GM23338 (cell line): ENCODE data around the gene ZBTB46.

ENCODE experiments used
- CREB1 ChIP-seq: fragments of 250-450 bp; sonication (Bioruptor Pico); IDR thresholded peaks from 2 replicates; pipeline ENCODE4 v1.5.0; 2020; ENCODE audit warnings: low read depth, mild to moderate bottlenecking, moderate library complexity
- CTCF ChIP-seq, 2 experiments: fragments of 200-600 bp in 1 of 2; sonication (generic) in 1 of 2; conservative IDR thresholded peaks; 2 replicates each; pipeline versions ENCODE4 v1.5.1 to v1.6.1; 2016 to 2017; ENCODE audit warnings: antibody characterized with exemption in 2 of 2, low read depth in 2 of 2, mild to moderate bottlenecking in 2 of 2, moderate library complexity in 1 of 2
- EZH2 ChIP-seq: fragments of 200-600 bp; sonication (generic); IDR thresholded peaks from one replicate; pipeline ENCODE4 v1.8.0; 2017; ENCODE audit warnings: antibody characterized with exemption, mild to moderate bottlenecking, low read depth; ENCODE audit not compliant: unreplicated experiment
- EZH2phosphoT487 ChIP-seq: fragments of 200-600 bp; sonication (generic); IDR thresholded peaks from one replicate; pipeline ENCODE4 v1.8.1; 2018; ENCODE audit warnings: antibody characterized with exemption; ENCODE audit not compliant: unreplicated experiment
- JUNB ChIP-seq: IDR thresholded peaks from one replicate; pipeline ENCODE4 v1.6.1; 2016; ENCODE audit warnings: antibody characterized with exemption; ENCODE audit not compliant: unreplicated experiment
- NANOG ChIP-seq: IDR thresholded peaks from 2 replicates; pipeline ENCODE4 v1.6.1; 2016; ENCODE audit warnings: antibody characterized with exemption, borderline replicate concordance
- POLR2AphosphoS5 ChIP-seq: IDR thresholded peaks from 2 replicates; pipeline ENCODE4 v1.6.1; 2016; ENCODE audit warnings: antibody characterized with exemption, low read depth
- TF ChIP-seq, protein P1 (sequence below): IDR thresholded peaks from one replicate; pipeline ENCODE4 v1.6.1; 2018; ENCODE audit warnings: antibody characterized with exemption; ENCODE audit not compliant: unreplicated experiment

GRCh38 chr20:63833776-63834490, 2.9 kb upstream of the ZBTB46 start:
- TF ChIP-seq CTCF (conservative IDR thresholded peaks at IDR 0.05; ENCODE audit: low read depth in 2 of 2), result no peak
- no peak for TF ChIP-seq EZH2phosphoT487
- no peak for TF ChIP-seq POLR2AphosphoS5
- no peak for TF ChIP-seq CREB1 (CRISPR knock-in tag)
- no peak for TF ChIP-seq NANOG
- TF ChIP-seq EZH2, result no peak
- TF ChIP-seq, protein P1, sequence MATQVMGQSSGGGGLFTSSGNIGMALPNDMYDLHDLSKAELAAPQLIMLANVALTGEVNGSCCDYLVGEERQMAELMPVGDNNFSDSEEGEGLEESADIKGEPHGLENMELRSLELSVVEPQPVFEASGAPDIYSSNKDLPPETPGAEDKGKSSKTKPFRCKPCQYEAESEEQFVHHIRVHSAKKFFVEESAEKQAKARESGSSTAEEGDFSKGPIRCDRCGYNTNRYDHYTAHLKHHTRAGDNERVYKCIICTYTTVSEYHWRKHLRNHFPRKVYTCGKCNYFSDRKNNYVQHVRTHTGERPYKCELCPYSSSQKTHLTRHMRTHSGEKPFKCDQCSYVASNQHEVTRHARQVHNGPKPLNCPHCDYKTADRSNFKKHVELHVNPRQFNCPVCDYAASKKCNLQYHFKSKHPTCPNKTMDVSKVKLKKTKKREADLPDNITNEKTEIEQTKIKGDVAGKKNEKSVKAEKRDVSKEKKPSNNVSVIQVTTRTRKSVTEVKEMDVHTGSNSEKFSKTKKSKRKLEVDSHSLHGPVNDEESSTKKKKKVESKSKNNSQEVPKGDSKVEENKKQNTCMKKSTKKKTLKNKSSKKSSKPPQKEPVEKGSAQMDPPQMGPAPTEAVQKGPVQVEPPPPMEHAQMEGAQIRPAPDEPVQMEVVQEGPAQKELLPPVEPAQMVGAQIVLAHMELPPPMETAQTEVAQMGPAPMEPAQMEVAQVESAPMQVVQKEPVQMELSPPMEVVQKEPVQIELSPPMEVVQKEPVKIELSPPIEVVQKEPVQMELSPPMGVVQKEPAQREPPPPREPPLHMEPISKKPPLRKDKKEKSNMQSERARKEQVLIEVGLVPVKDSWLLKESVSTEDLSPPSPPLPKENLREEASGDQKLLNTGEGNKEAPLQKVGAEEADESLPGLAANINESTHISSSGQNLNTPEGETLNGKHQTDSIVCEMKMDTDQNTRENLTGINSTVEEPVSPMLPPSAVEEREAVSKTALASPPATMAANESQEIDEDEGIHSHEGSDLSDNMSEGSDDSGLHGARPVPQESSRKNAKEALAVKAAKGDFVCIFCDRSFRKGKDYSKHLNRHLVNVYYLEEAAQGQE, result no peak
- no peak for TF ChIP-seq JUNB
